Transverse colon (tissue), 4 donors: ENCODE measurements around the gene TENT4B. TPM values are rescaled to one million over a fixed set of nuclear protein-coding genes. Genes with fewer than 3 reads are reported as not detected.
A peak's percentile ranks its signal among the peaks of the same experiment; 100 is the strongest.

ENCODE experiments used
- DNase-seq: peaks from one replicate; pipeline ENCODE4 v3.0.0-alpha.2; 2019
- H3K27ac ChIP-seq, 4 donors: fragments of 200-600 bp; sonication (generic); 2 replicates each; pipeline ENCODE4 v1.5.1; 2016 to 2018; ENCODE audit warnings: inconsistent platforms in 4 of 4
- H3K27me3 ChIP-seq: fragments of 200-600 bp; sonication (generic); 2 replicates; pipeline ENCODE4 v1.5.1; 2017; ENCODE audit warnings: inconsistent platforms
- H3K36me3 ChIP-seq, 4 donors: fragments of 200-600 bp; sonication (generic); 2 replicates each; pipeline ENCODE4 v1.5.1; 2017 to 2019; ENCODE audit warnings: inconsistent platforms in 4 of 4
- H3K4me1 ChIP-seq, 4 donors: fragments of 200-600 bp; sonication (generic); 2 replicates each; pipeline ENCODE4 v1.5.1; 2017 to 2020; ENCODE audit warnings: inconsistent platforms in 4 of 4
- H3K4me3 ChIP-seq, 4 donors: fragments of 200-600 bp; sonication (generic); 1 replicate in 1 of 4; 2 replicates in 3 of 4; pipeline versions ENCODE4 v1.5.1 to v1.6.1; 2017 to 2019; ENCODE audit warnings: inconsistent platforms in 4 of 4
- H3K9me3 ChIP-seq, 2 donors: fragments of 200-600 bp; sonication (generic); 2 replicates each; pipeline ENCODE4 v1.5.1; 2017 to 2019; ENCODE audit warnings: inconsistent platforms in 2 of 2
- EP300 ChIP-seq: sonication (generic); formaldehyde crosslinking; IDR thresholded peaks from one replicate; pipeline ENCODE4 v1.6.1; 2017; ENCODE audit warnings: antibody characterized with exemption, low read depth
- POLR2A ChIP-seq: fragments of 450-650 bp; IDR thresholded peaks from one replicate; pipeline ENCODE4 v1.6.1; 2016; ENCODE audit warnings: antibody characterized with exemption, mild to moderate bottlenecking, moderate library complexity
- POLR2AphosphoS5 ChIP-seq, 3 donors: sonication (generic); formaldehyde crosslinking; IDR thresholded peaks; one replicate each; pipeline ENCODE4 v1.6.1; 2016; ENCODE audit warnings: antibody characterized with exemption in 3 of 3
- WGBS, 2 donors: methylation state at CpG; one replicate each; pipeline ENCODE4 v1.1.5; 2018; ENCODE audit warnings: low coverage in 1 of 2; 5-methylcytosine and 5-hydroxymethylcytosine counted together
- in situ Hi-C, 4 donors: fragments of 200-750 bp; cut with MboI; loops; one replicate each; pipeline versions ENCODE4 v1.15.0 to v1.15.1; 2017; ENCODE audit warnings: low sequenced_read_pairs in 3 of 4, low pct_ligation_motif_present in 1 of 4, low pct_unique_long_range_greater_than_20kb in 1 of 4
- intact Hi-C: fragments of 100-400 bp; cut with DNase I; formaldehyde crosslinking; loops from one replicate; pipeline ENCODE4 v1.15.1; 2023; ENCODE audit warnings: low total_unique reads
- total RNA-seq, 4 donors: library from RNA; depleted of rRNA; stranded (reverse); fragments of >200 nt; gene quantifications; one replicate each; pipeline ENCODE4 v1.1.0, GENCODE V29; 2016
- TF ChIP-seq, protein P1 (sequence below), 5 experiments: fragments of 200-600 bp in 3 of 5; fragments of 450-650 bp in 2 of 5; sonication (generic) in 3 of 5; IDR thresholded peaks; 1 replicate in 2 of 5; 2 replicates in 3 of 5; pipeline ENCODE4 v1.5.1; 2016 to 2017; ENCODE audit warnings: antibody characterized with exemption in 5 of 5, inconsistent platforms in 3 of 5, mild to moderate bottlenecking in 2 of 5, moderate library complexity in 1 of 5

The TENT4B gene
- total RNA-seq, 4 donors from 2014 or later: 8.2 to 18.0 (median 13.0) TPM

DNA sequence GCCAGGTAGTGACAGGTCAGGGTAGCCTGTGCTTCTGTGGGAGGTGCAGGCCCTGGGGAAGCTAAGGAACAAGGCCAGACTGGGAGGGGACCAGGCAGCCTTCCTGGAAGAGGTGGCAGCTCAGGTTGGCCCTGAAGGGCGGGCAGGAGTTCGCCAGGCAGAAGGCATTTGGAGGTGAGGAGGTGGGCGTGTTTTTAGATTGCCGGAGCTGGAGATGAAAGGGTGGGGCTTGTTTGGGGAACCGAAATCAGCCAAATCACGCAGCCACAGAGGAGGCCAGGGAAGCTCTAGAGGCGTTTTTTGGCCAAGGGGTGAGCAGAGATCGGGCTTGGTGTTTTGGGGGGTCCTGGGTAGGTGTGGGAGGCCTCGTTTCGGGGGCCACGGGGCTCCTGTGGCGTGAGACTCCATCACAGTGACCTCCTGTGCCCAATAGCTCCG lies 120.8 kb downstream of the TENT4B start:
- in situ Hi-C loops: no loop called here
- Histone ChIP-seq H3K4me1 (peaks cover 0 to 19% (median 4%) of the 10 kb centered on the region in 4 donors), H3K27me3 (no peaks in the 10 kb centered on the region), H3K9me3 (no peaks in the 10 kb centered on the region), H3K4me3 (peak overlapping the region in 2 of 4 donors; percentile 23 to 37), H3K27ac (peak overlapping the region; percentile 61 to 81 (median 79)), H3K36me3 (no peaks in the 10 kb centered on the region)
- TF ChIP-seq POLR2AphosphoS5 (IDR thresholded peaks at IDR 0.05): no peak
- TF ChIP-seq, protein P1, sequence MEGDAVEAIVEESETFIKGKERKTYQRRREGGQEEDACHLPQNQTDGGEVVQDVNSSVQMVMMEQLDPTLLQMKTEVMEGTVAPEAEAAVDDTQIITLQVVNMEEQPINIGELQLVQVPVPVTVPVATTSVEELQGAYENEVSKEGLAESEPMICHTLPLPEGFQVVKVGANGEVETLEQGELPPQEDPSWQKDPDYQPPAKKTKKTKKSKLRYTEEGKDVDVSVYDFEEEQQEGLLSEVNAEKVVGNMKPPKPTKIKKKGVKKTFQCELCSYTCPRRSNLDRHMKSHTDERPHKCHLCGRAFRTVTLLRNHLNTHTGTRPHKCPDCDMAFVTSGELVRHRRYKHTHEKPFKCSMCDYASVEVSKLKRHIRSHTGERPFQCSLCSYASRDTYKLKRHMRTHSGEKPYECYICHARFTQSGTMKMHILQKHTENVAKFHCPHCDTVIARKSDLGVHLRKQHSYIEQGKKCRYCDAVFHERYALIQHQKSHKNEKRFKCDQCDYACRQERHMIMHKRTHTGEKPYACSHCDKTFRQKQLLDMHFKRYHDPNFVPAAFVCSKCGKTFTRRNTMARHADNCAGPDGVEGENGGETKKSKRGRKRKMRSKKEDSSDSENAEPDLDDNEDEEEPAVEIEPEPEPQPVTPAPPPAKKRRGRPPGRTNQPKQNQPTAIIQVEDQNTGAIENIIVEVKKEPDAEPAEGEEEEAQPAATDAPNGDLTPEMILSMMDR (IDR thresholded peaks at IDR 0.05): no peak
- TF ChIP-seq EP300: no peak
- TF ChIP-seq POLR2A: no peak
- peak; percentile 60 for DNase-seq
- WGBS, 2 donors: 52% methylated on average over 13 of the region's 13 CpGs; no CpG with 5 or more reads in 1 of the 2 donors
- intact Hi-C loops: no loop called here

DNA sequence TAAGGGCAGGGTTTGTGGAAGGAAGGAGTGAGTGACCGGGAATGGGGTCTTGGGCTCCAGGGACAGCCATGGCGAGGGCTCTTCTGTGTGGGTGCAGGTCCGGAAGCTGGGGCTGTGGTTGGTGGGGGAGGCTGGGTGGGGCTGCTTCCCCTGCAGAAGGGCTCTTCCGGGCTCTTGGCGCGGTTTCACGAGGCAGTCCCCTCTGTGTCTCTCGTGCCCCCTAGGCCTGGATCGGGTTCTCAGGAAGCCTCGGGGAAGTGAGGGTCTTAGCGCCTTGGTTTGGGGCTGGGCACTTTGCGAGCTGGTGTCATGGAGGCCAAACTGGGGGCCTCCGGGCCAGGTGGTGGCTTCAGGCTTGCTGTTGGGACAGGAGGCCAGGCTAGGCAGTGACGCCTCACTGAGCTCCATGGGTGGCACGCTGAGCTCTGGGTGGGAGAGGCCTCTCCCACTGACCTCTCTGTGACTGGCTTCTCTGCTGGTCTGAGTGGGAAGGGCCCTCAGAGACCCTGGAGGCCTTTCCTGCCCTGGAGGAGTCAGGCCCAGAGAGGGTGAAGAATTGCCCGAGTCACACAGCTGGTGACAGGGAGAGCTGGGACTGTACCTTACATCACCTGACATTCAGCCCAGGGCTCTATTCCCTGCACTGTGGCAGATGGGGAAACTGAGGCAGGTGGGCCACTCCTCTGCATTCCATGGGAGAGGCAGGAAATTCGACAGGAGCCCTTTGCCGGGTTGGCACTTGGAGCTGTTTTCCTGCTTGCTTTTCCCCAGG lies 121.4 kb downstream of the TENT4B start:
- Histone ChIP-seq H3K27me3 (no peaks in the 10 kb centered on the region), H3K36me3 (no peaks in the 10 kb centered on the region), H3K4me1 (peaks cover 0 to 25% (median 7%) of the 10 kb centered on the region in 4 donors), H3K4me3 (peak overlapping the region in 3 of 4 donors; percentile 15 to 37 (median 23)), H3K9me3 (no peaks in the 10 kb centered on the region), H3K27ac (peak overlapping the region; percentile 61 to 81 (median 79))
- in situ Hi-C loops: no loop called here
- peak; percentile 49 for DNase-seq
- intact Hi-C loops: no loop called here
- WGBS, 2 donors: 70 to 80% methylated on average over 1 to 16 of the region's 18 CpGs
- TF ChIP-seq POLR2AphosphoS5 (IDR thresholded peaks at IDR 0.05) (no peak), EP300 (no peak), POLR2A (no peak)
- TF ChIP-seq, protein P1 (IDR thresholded peaks at IDR 0.05): no peak

DNA sequence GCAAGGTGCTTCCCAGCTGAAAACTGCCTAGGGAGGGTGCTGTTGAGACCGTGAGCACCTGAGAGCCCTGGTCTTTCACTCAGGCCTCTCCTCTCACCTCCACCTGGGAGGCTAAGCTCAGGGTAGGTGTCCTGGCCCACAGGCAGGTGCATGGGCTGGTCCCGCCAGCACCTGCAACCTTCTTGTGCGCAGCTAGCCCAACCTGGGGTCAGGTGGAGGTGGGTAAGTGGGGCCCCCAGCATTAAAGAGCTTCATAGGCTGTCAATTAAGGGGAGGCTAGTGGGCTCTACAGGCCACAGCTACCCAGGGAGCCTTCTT lies 122.0 kb downstream of the TENT4B start:
- Histone ChIP-seq H3K27ac (peak overlapping the region; percentile 61 to 81 (median 79)), H3K4me1 (peaks cover 0 to 26% (median 7%) of the 10 kb centered on the region in 4 donors), H3K27me3 (no peaks in the 10 kb centered on the region), H3K36me3 (no peaks in the 10 kb centered on the region), H3K9me3 (no peaks in the 10 kb centered on the region), H3K4me3 (peak overlapping the region in 2 of 4 donors; percentile 23 to 37)
- 87% methylated on average over 3 of the region's 3 CpGs; no CpG with 5 or more reads in 1 of the 2 donors for WGBS, 2 donors
- in situ Hi-C loops (no loop called here), intact Hi-C loops (no loop called here)
- TF ChIP-seq, protein P1 (IDR thresholded peaks at IDR 0.05): no peak
- TF ChIP-seq POLR2AphosphoS5 (IDR thresholded peaks at IDR 0.05): no peak
- TF ChIP-seq EP300: no peak
- TF ChIP-seq POLR2A: no peak
- no peak for DNase-seq

DNA sequence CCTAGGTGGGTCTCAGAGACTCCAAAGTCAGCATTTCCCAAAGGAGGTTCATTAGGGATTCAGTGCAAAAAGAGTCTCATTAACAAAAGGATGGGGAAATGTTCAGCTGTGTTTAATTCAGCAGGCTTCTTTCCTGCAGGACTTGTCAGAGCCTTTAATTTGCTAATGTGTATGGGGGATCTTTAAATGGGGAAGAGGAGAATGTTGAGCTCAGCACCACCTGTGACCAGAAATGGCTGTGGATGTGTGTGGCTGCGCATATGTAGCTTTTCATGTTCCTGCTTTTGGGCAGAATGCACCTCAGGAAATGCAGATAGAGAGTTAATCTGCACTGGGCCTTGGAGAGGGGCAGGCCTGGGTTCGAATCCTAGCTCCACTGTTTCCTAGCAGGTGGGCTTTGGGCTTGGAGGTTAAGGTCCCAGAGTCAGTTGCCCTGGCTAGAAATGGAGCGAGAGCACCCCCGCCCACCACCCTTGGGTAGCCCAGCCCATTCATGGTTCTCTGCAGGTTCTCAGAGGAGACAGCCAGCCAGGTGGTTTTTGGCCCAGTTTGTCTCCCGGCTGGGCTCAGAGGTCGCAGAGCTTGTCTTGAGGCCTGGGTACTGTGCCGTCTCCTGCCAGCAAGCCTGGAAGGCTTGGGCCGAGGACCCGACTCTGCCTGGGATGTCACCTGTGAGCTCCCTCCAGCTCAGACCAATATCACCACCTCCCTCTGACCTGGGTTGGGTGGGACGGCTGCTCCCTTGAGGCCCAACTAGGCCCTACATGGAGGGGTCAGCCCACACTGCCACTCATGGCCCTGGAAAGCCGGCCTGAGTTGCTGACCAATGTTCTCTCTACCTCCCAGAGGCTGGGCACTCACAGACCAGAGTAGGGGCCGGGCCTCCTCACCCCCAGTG lies 122.6 kb downstream of the TENT4B start:
- intact Hi-C loops (no loop called here), in situ Hi-C loops (no loop called here)
- peaks cover 0 to 26% (median 7%) of the 10 kb centered on the region in 4 donors for H3K4me1 ChIP-seq
- no peak for DNase-seq
- no peaks in the 10 kb centered on the region for H3K36me3 ChIP-seq
- no peak for TF ChIP-seq POLR2A
- TF ChIP-seq POLR2AphosphoS5 (IDR thresholded peaks at IDR 0.05): no peak
- no peak for TF ChIP-seq EP300
- TF ChIP-seq, protein P1 (IDR thresholded peaks at IDR 0.05): no peak
- peak overlapping the region in 1 of 4 donors; percentile 37 for H3K4me3 ChIP-seq
- H3K9me3 ChIP-seq: no peaks in the 10 kb centered on the region
- H3K27me3 ChIP-seq: no peaks in the 10 kb centered on the region
- peak overlapping the region; percentile 61 to 81 (median 79) for H3K27ac ChIP-seq
- WGBS, 2 donors: 79% methylated on average over 12 of the region's 12 CpGs; no CpG with 5 or more reads in 1 of the 2 donors
